Epidermal melanocyte (primary cell): ENCODE measurements around the gene PLSCR1.
"Not testable (repeated sequence)": the region's sequence is repeated elsewhere in the genome, so short reads cannot be mapped to it uniquely, and the experiment has no call there.

Experiments
- DNase-seq: peaks from one replicate; pipeline ENCODE4 v3.0.0; 2011; ENCODE audit warnings: low spot score; ENCODE audit not compliant: insufficient read length

PLSCR1 gene

GRCh38 chr3:146550070-146550615 lies 5.7 kb upstream of the PLSCR1 start:
- DNase-seq, result no peak

GRCh38 chr3:146547235-146547835 lies 2.9 kb upstream of the PLSCR1 start:
- no peak for DNase-seq

- no peak for DNase-seq
These were observed 2.1 kb upstream of the PLSCR1 start for GRCh38 chr3:146546366-146546965.

- DNase-seq, result no peak
These were observed 622 bp upstream of the PLSCR1 start for GRCh38 chr3:146544929-146545528.

GRCh38 chr3:146543461-146544001 lies 876 bp downstream of the PLSCR1 start:
- DNase-seq, result no peak

GRCh38 chr3:146542978-146543377 lies 1.4 kb downstream of the PLSCR1 start:
- DNase-seq, result no peak

- DNase-seq, result no peak
These were observed 2.2 kb downstream of the PLSCR1 start for GRCh38 chr3:146542179-146542578.

- DNase-seq, result no peak
These were observed 3.4 kb downstream of the PLSCR1 start for GRCh38 chr3:146540978-146541377.

GRCh38 chr3:146540236-146540635 lies 4.2 kb downstream of the PLSCR1 start:
- no peak for DNase-seq

- no peak for DNase-seq
These were observed 5.1 kb downstream of the PLSCR1 start for GRCh38 chr3:146539315-146539714.

- no peak for DNase-seq
These were observed 6.8 kb downstream of the PLSCR1 start for GRCh38 chr3:146537603-146538002.

- no peak for DNase-seq
These were observed 7.7 kb downstream of the PLSCR1 start for GRCh38 chr3:146536681-146537080.

- no peak for DNase-seq
These were observed 12.0 kb downstream of the PLSCR1 start for GRCh38 chr3:146532406-146532805.

GRCh38 chr3:146530609-146531008 lies 13.8 kb downstream of the PLSCR1 start:
- no peak for DNase-seq

GRCh38 chr3:146529021-146529420 lies 15.4 kb downstream of the PLSCR1 start:
- no peak for DNase-seq

- DNase-seq, result no peak
These were observed 19.4 kb downstream of the PLSCR1 start for GRCh38 chr3:146524961-146525360.

GRCh38 chr3:146523531-146523930 lies 20.9 kb downstream of the PLSCR1 start:
- DNase-seq, result no peak

- DNase-seq, result not testable (repeated sequence)
These were observed 21.9 kb downstream of the PLSCR1 start for GRCh38 chr3:146522174-146523158.

GRCh38 chr3:146521394-146521793 lies 23.0 kb downstream of the PLSCR1 start:
- DNase-seq, result no peak

- no peak for DNase-seq
These were observed 24.6 kb downstream of the PLSCR1 start for GRCh38 chr3:146519810-146520209.
